NK-92 (cell line): ENCODE measurements around the gene RHEB.

Source experiments
- DNase-seq: peaks from one replicate; lab custom pipeline; 2025; ENCODE audit not compliant: unreplicated experiment; lab: John Stamatoyannopoulos, UW

The RHEB gene

DNA sequence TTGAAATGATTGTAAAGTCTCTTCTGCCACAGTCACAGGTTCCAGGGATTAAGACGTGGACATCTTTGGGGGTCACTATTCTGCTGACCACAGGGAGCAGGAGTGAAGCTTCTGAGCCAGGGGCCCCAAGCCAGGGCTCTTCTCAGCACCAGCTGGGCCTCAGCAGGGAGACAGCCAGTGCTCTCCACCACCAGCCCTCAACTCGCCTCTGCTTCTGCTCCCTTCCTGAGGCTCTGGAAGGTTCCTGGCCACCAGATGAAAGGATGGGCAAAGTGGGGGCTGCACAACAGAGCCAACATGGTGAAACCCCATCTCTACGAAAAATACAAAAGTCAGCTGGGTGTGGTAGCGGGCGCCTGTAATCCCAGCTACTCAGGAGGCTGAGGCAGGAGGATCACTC is 68.5 kb downstream of the RHEB start:
- no peak for DNase-seq

GRCh38 chr7:151449990-151450389 is 69.7 kb downstream of the RHEB start:
- DNase-seq: no peak

DNA sequence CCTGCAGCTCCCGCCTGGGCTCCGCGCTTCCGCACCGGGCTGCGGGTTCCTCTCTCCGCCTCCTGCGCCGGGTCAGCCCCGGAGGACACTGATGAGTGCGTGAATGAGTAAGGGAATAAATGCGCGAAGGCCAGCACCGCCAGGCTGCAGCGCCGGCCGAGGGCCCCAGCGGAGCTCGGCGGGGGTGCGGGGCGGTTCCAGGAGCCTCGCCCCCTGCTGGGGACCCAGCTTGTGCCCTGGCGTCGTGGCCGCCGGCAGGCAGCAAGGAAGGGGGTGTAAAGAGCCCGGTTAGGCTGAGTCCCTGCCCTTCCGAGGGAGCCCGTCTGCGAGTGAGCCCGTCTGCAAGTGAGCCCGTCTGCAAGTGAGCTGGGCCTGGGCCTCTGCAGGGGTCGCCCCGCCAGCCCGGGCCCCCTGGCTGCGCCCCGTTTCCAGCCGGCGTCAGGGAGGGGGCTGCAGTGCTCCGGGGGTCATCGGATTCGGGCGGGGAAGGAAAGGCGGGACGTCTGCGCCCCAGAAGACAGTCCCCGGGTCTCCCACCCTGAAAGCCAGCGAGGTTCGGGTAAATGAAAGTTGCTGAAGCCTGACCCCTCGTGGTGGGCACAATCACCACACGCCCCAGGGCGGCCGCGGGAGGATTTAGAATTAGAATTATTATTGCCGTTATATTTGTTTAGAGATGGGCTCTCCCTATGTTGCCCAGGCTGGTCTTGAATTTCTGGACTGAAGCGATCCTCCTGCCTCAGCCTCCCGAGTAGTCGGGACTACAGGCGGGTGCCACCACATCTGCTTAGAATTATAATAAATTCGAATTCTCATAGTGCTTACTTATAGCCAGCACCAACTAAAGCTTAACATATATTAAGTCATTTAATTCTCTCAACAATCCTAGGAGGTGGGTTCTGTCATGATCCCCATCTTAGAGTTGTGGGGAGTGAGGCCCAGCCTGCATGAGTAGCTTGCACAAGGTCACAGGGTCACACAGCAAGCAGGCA is 71.1 kb downstream of the RHEB start:
- DNase-seq: no peak

DNA sequence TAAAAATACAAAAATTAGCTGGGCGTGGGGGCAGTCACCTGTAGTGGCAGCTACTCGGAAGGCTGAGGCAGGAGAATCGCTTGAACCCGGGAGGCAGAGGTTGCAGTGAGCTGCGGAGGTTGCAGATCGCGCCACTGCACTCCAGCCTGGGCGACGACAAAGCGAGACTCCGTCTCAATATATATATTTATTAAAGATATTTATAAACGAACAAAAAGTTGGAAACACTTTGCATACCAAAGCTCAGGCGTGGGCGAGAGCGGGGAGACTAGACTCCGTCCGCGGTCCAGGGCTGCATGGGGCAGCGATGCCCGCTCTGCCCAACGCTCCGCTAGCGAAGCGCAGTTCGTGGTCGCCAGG is 71.8 kb downstream of the RHEB start:
- DNase-seq: no peak

- DNase-seq: no peak
These were observed 72.4 kb downstream of the RHEB start for GRCh38 chr7:151447312-151447711.

DNA sequence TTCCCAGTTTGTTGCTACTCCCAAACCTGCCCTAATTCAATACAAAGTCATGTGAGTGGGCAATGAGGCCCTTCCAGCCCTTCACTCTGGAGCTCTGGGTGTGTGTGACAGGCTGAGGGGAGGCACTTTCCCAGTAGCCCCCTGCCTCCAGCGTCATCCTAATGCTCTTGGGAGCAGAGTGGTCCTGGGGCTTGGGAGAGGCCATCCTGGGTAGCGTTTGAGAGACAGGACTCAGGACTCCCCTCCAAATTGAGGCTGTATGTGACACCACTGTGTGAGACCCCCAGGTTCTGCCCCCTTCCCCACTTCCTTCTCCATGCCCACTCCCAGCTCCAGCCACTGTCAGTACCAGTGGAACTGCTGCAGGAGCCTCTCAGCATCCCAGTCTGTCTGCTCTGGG is 73.3 kb downstream of the RHEB start:
- no peak for DNase-seq

DNA sequence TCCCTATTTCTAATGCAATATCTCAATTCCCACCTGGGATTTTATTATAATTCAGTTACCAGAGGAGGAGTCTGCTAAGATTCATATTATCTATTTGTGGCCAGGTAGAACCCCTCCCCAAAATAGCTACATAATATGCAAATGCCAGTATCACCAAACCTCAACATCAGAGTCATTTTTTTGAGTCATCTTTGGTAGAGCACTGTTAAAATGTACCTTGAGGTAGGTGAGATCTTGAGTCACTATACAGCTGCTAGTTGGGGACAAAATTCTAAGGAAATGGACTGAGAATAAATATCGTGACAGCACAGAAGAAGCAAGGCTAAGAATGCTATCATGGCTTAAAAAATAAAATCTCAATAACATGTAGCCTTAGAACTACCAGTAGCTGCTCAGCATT is 75.1 kb downstream of the RHEB start:
- DNase-seq: no peak

- no peak for DNase-seq
These were observed 76.8 kb downstream of the RHEB start for GRCh38 chr7:151442776-151443496.

DNA sequence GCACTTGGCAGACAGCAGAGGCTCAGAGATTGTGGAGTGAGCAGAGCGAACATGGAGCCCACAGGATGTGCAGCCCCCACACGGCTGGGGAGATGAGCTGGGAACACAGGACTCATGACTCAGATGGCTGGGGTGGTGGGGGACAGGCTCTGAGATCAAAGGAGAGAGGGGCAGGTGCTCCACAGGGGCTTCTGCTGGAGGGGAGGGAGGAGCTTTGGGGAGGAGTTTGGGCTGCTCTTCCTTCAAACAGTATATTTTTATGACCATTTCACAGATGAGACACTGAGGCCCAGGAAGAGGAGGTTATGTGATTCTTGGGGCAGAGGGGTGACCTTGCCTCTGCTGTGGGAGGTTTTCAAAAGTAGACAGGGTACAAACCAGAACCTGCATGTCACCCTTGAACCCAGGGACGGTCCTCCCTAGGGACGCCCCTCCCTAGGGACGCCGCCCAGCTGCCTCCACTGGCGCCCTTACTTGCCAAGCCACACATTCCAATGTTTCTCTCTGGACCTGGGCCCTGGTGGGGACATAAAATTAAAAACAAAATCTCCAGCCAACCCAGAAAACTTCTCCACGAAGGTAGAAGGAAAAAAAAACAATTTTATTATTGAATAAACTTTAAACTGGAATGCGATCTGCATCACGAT is 78.8 kb downstream of the RHEB start:
- DNase-seq: no peak

- DNase-seq: no peak
These were observed 79.6 kb downstream of the RHEB start, which contains the start of gene CRYGN for GRCh38 chr7:151439855-151440798. CRYGN (minus strand) TSS chr7:151440141; CDS start chr7:151439917, 224 bp downstream.

DNA sequence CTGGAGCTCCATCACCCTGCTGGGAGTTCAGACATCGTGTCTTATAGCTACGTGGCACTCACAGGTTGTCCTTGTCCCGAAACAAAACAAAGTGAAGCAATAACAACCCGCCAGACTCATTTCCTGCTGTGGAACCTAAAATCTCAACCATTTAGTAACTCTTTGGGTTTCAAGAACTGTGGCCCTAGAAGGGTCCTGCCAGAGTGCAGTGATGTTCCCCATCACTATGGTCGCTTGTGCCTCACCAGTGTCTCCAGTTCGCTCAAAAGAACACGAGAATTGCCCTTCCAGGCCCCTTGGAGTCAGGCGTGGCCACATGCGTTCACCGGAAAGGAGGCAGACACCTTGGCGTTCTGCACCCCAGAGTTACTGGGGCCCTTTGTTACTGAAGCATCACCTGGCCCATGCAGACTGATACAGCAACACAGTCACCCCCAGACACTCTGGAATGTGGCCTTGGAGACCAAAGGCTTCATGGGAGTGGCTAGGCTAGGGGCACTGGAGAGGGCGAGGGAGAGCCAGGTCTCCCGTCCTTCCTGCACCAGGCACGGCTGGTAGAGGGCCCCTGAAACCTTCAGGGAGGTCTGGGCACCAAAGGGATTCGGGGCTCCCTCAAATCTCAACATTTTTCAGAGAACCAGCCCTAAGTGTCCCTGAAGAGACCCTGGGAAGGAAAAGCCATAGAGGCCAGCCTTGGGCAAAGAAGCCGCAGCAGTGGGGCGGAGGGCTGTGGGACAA is 80.7 kb downstream of the RHEB start:
- no peak for DNase-seq

DNA sequence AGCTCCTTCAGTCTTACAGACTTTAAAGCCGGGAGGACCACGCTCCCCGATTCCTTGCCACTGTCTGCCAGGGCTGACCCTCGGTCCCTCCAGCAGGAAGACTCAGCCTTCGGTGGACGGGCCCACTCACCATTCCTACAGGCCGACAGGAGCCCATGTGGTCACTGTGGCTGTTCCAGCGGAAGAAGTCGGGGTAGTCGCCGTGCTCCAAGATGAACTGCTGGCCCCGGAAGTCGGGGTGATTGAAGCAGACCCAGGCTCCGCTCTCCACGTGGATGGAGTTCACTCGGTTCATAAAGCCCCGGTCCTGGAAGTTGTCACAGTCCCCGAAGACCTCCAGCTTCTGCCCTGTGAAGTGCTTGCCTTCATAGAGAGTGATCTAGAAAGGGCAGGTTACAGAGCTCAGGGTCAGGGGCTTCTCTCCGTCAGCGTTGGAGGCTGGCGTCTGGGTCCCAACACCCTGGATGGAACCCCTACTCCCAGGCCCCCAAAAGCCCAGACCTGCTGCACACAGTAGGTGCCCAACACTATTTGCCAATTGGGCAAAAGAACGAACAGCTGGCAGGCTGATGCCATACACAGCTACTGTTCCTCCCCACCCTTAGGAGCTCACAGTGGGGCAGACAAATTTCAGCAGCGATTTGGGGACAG is 81.7 kb downstream of the RHEB start:
- no peak for DNase-seq

DNA sequence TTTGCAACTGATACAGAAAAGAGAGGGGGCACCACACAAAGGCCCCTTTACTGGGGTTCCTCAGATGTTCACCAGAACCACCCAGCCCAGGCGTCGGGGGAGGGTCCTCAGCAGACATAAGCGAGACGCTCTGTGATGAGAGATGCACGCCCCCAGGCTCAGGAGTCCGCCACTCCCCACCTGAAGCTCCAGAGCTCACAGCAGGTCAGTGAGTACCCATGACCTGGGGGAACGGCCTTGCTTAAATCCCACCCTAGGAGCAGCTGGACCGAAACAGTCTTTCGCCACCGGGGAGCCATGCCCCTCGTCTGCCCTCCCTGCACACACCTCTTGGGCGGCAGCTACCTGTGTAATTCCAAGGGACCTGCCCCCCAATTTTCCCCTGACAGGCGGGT is 82.5 kb downstream of the RHEB start:
- no peak for DNase-seq

- DNase-seq: no peak
These were observed 83.1 kb downstream of the RHEB start for GRCh38 chr7:151436446-151437158.

GRCh38 chr7:151435971-151436370 is 83.7 kb downstream of the RHEB start:
- DNase-seq: no peak

- no peak for DNase-seq
These were observed 84.4 kb downstream of the RHEB start for GRCh38 chr7:151435103-151435916.

DNA sequence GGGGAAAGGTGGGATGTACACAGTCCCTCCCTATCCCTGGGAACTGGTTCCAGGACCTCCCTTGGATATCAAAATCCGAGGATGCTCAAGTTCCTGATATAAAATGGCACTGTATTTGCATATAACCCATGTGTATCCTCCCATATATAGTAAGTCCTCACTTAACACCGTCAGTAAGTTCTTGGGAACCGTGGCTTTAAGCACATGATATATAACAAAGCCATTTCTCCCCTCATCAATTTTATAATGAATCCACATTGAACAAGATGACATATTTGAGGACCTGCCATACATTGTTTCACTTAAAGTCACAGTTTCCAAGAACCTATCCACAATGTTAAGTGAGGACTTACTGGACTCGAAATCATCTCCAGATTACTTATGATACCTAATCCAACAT is 85.1 kb downstream of the RHEB start:
- no peak for DNase-seq
